Ureter (tissue), 1 donor: ENCODE data around the gene TEX36. TPM values are rescaled to one million over a fixed set of nuclear protein-coding genes. Genes with fewer than 3 reads are reported as not detected.
"Not testable (repeated sequence)": the region's sequence is repeated elsewhere in the genome, so short reads cannot be mapped to it uniquely, and the experiment has no call there.

Experiments used
- DNase-seq: peaks from one replicate; pipeline ENCODE4 v3.0.0-alpha.2; 2020; ENCODE audit warnings: low spot score
- total RNA-seq: library from RNA; stranded (reverse); gene quantifications from one replicate; pipeline ENCODE4 v1.2.4, GENCODE V29; 2023
- donor health status: DM: yes; HTN: yes; CAD: no.

TEX36 gene
- not detected for total RNA-seq

GRCh38 chr10:125683063-125683462 lies at the start of gene TEX36:
TEX36 (minus strand) TSS chr10:125683163; CDS start chr10:125682989, 174 bp downstream.
- no peak for DNase-seq

- DNase-seq, result no peak
Observed at GRCh38 chr10:125727436-125727835, 44.5 kb upstream of the TEX36 start.

GRCh38 chr10:125726914-125727313 lies 44.0 kb upstream of the TEX36 start:
- DNase-seq, result no peak

- no peak for DNase-seq
Observed at GRCh38 chr10:125722811-125723210, 39.8 kb upstream of the TEX36 start.

GRCh38 chr10:125721035-125721434 lies 38.1 kb upstream of the TEX36 start:
- no peak for DNase-seq

GRCh38 chr10:125720002-125720382 lies 37.0 kb upstream of the TEX36 start:
- no peak for DNase-seq

GRCh38 chr10:125719173-125720001 lies 36.4 kb upstream of the TEX36 start, which contains the start of gene EDRF1:
EDRF1 (plus strand) TSS chr10:125719709; CDS start chr10:125719808, 99 bp downstream.
- peak; percentile 99 for DNase-seq

GRCh38 chr10:125714728-125715127 lies 31.8 kb upstream of the TEX36 start:
- DNase-seq, result not testable (repeated sequence)

- no peak for DNase-seq
Observed at GRCh38 chr10:125711110-125711750, 28.3 kb upstream of the TEX36 start.

GRCh38 chr10:125709553-125710474 lies 26.9 kb upstream of the TEX36 start:
- no peak for DNase-seq

GRCh38 chr10:125708971-125709503 lies 26.1 kb upstream of the TEX36 start:
- no peak for DNase-seq

- DNase-seq, result no peak
Observed at GRCh38 chr10:125707541-125708468, 24.8 kb upstream of the TEX36 start.

GRCh38 chr10:125700355-125700911 lies 17.5 kb upstream of the TEX36 start:
- DNase-seq, result no peak

GRCh38 chr10:125699562-125700143 lies 16.7 kb upstream of the TEX36 start:
- DNase-seq, result no peak

- no peak for DNase-seq
Observed at GRCh38 chr10:125698481-125698998, 15.6 kb upstream of the TEX36 start.

GRCh38 chr10:125696884-125697283 lies 13.9 kb upstream of the TEX36 start:
- DNase-seq, result not testable (repeated sequence)

GRCh38 chr10:125694883-125695282 lies 11.9 kb upstream of the TEX36 start:
- no peak for DNase-seq

- no peak for DNase-seq
Observed at GRCh38 chr10:125693524-125693847, 10.5 kb upstream of the TEX36 start.

- DNase-seq, result no peak
Observed at GRCh38 chr10:125692601-125693523, 9.9 kb upstream of the TEX36 start.
